Testis (tissue), 3 donors: ENCODE data around the gene ANKRD34B. TPM values are rescaled to one million over a fixed set of nuclear protein-coding genes. Genes with fewer than 3 reads are reported as not detected.
"Not testable (repeated sequence)": the region's sequence is repeated elsewhere in the genome, so short reads cannot be mapped to it uniquely, and the experiment has no call there.

Source experiments
- DNase-seq: peaks from one replicate; pipeline ENCODE4 v3.0.0-alpha.2; 2019
- H3K27ac ChIP-seq, 2 donors: fragments of 200-600 bp; sonication (generic); one replicate each; pipeline ENCODE4 v1.5.1; 2019
- H3K27me3 ChIP-seq: fragments of 200-600 bp; sonication (generic); one replicate; pipeline ENCODE4 v1.5.1; 2019
- H3K36me3 ChIP-seq: fragments of 200-600 bp; sonication (generic); one replicate; pipeline ENCODE4 v1.5.1; 2017; ENCODE audit warnings: low read depth; ENCODE audit errors: missing control alignments
- H3K4me1 ChIP-seq: fragments of 200-600 bp; sonication (generic); one replicate; pipeline ENCODE4 v1.5.1; 2019
- H3K4me3 ChIP-seq, 2 donors: fragments of 200-600 bp; sonication (generic); one replicate each; pipeline ENCODE4 v1.5.1; 2017 to 2019
- H3K9me3 ChIP-seq: fragments of 200-600 bp; sonication (generic); one replicate; pipeline ENCODE4 v1.5.1; 2017
- POLR2A ChIP-seq: fragments of 450-650 bp; IDR thresholded peaks from one replicate; pipeline ENCODE4 v1.6.1; 2017; ENCODE audit warnings: antibody characterized with exemption, mild to moderate bottlenecking, moderate library complexity
- WGBS, 2 donors: methylation state at CpG; one replicate each; pipeline ENCODE4 v1.1.5; 2018; 5-methylcytosine and 5-hydroxymethylcytosine counted together
- intact Hi-C: fragments of 100-400 bp; cut with DNase I; formaldehyde crosslinking; loops from one replicate; pipeline ENCODE4 v1.15.1; 2023; ENCODE audit warnings: low total_unique reads
- polyA plus RNA-seq: library from polyadenylated mRNA; stranded (reverse); fragments of 350-450 nt; fragmentation: Illumina TruSeq; extraction: RNeasy Lipid Tissue Mini Kit (QIAGEN cat#74804); gene quantifications from one replicate; pipeline ENCODE4 v1.2.3, GENCODE V29; 2014; ENCODE audit warnings: low read depth, low replicate concordance; ENCODE audit not compliant: insufficient read depth
- total RNA-seq, 2 donors: library from RNA; depleted of rRNA; stranded (reverse); fragments of >200 nt; gene quantifications; one replicate each; pipeline ENCODE4 v1.2.3, GENCODE V29; 2016
- TF ChIP-seq, protein P1 (sequence below), 3 experiments: fragments of 450-650 bp in 2 of 3; fragments of 200-600 bp in 1 of 3; sonication (generic) in 1 of 3; IDR thresholded peaks; one replicate each; pipeline ENCODE4 v1.5.1; 2016 to 2019; ENCODE audit warnings: antibody characterized with exemption in 3 of 3, mild to moderate bottlenecking in 2 of 3, moderate library complexity in 1 of 3

Gene ANKRD34B
- total and polyA plus RNA-seq, 3 donors from 2014 or later, result 0.12 to 0.34 (median 0.16) TPM

- DNase-seq, result no peak
- H3K9me3 ChIP-seq, result no peaks in the 10 kb centered on the region
- WGBS, 2 donors, result 88 to 98% methylated on average over 3 of the region's 3 CpGs
Measured at GRCh38 chr5:80591352-80591751, 21.3 kb upstream of the ANKRD34B start.

GRCh38 chr5:80590766-80591165, 20.7 kb upstream of the ANKRD34B start:
- Histone ChIP-seq H3K27me3 (no peaks in the 10 kb centered on the region), H3K4me3 (no peak overlapping the region), H3K4me1 (no peaks in the 10 kb centered on the region), H3K27ac (no peak overlapping the region), H3K36me3 (no peaks in the 10 kb centered on the region), H3K9me3 (no peaks in the 10 kb centered on the region)
- DNase-seq, result no peak
- intact Hi-C loops, result no loop called here
- 89 to 94% methylated on average over 5 of the region's 5 CpGs for WGBS, 2 donors
- TF ChIP-seq, protein P1, sequence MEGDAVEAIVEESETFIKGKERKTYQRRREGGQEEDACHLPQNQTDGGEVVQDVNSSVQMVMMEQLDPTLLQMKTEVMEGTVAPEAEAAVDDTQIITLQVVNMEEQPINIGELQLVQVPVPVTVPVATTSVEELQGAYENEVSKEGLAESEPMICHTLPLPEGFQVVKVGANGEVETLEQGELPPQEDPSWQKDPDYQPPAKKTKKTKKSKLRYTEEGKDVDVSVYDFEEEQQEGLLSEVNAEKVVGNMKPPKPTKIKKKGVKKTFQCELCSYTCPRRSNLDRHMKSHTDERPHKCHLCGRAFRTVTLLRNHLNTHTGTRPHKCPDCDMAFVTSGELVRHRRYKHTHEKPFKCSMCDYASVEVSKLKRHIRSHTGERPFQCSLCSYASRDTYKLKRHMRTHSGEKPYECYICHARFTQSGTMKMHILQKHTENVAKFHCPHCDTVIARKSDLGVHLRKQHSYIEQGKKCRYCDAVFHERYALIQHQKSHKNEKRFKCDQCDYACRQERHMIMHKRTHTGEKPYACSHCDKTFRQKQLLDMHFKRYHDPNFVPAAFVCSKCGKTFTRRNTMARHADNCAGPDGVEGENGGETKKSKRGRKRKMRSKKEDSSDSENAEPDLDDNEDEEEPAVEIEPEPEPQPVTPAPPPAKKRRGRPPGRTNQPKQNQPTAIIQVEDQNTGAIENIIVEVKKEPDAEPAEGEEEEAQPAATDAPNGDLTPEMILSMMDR (IDR thresholded peaks at IDR 0.05), result no peak
- TF ChIP-seq POLR2A, result no peak

More at GRCh38 chr5:80591352-80591751, 21.3 kb upstream of the ANKRD34B start:
- H3K4me3 ChIP-seq, result no peak overlapping the region
- H3K36me3 ChIP-seq, result no peaks in the 10 kb centered on the region
- no peak overlapping the region for H3K27ac ChIP-seq
- TF ChIP-seq POLR2A, result no peak
- TF ChIP-seq, protein P1 (IDR thresholded peaks at IDR 0.05), result no peak
- no peaks in the 10 kb centered on the region for H3K27me3 ChIP-seq
- H3K4me1 ChIP-seq, result no peaks in the 10 kb centered on the region
- intact Hi-C loops, result no loop called here

DNA sequence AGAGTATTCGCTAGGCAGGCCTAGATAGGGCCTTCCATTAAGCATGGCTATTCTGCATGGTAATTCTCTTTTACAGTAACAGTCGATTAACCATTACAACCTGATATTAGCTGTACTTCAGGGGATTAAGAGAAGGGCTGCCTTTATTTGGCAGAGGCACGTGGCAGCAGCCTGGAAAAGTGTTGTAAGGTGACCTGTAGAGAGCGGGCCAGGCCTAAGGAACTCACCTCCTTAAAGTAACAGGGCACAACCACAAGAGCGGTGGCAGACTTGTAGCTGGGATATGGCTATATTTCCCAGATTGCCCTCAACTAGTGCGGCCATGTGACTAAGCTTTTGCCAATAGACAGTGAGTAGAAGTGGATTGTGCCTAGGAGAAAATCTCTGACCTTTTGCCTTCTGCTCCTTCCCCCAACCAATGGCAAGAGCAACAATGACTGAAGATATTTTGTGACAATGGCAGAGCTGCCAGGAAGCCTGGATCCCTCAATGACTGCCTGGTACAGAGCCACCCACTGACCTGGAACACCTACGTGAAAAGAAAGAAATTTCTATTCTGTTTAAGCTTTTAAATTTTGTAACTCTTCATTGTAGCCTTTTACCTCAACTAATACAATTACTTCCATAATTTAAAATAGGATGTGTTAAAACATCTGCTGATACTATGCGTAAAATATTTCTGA, 18.9 kb upstream of the ANKRD34B start:
- Histone ChIP-seq H3K27ac (no peak overlapping the region), H3K4me3 (no peak overlapping the region), H3K36me3 (no peaks in the 10 kb centered on the region), H3K9me3 (no peaks in the 10 kb centered on the region), H3K4me1 (no peaks in the 10 kb centered on the region), H3K27me3 (no peaks in the 10 kb centered on the region)
- TF ChIP-seq, protein P1 (IDR thresholded peaks at IDR 0.05), result no peak
- no peak for TF ChIP-seq POLR2A
- intact Hi-C loops, result no loop called here
- no peak for DNase-seq
- WGBS, 2 donors, result 94 to 96% methylated on average over 8 of the region's 8 CpGs

GRCh38 chr5:80584770-80585169, 14.7 kb upstream of the ANKRD34B start:
- Histone ChIP-seq H3K27me3 (no peaks in the 10 kb centered on the region), H3K9me3 (no peaks in the 10 kb centered on the region), H3K4me1 (no peaks in the 10 kb centered on the region), H3K27ac (no peak overlapping the region), H3K4me3 (no peak overlapping the region), H3K36me3 (no peaks in the 10 kb centered on the region)
- DNase-seq, result no peak
- WGBS, 2 donors, result 86 to 89% methylated on average over 6 of the region's 6 CpGs
- no peak for TF ChIP-seq POLR2A
- TF ChIP-seq, protein P1 (IDR thresholded peaks at IDR 0.05), result no peak
- intact Hi-C loops, result no loop called here

DNA sequence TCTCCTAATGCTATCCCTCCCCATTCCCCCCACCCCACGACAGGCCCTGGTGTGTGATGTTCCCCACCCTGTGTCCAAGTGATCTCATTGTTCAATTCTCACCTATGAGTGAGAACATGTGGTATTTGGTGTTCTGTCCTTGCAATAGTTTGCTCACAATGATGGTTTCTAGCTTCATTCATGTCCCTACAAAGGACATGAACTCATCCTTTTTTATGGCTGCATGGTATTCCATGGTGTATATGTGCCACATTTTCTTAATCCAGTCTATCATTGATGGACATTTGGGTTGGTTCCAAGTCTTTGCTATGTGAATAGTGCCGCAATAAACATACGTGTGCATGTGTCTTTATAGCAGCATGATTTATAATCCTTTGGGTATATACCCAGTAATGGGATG, 10.2 kb upstream of the ANKRD34B start:
- H3K27me3 ChIP-seq, intact Hi-C loops: not testable (repeated sequence)
- 97 to 98% methylated on average over 3 of the region's 3 CpGs for WGBS, 2 donors

More for the DNA sequence above, 10.2 kb upstream of the ANKRD34B start:
- not testable (repeated sequence) for H3K4me3 ChIP-seq, H3K9me3 ChIP-seq, H3K36me3 ChIP-seq, DNase-seq, H3K27ac ChIP-seq, H3K4me1 ChIP-seq
